GM12878 (cell line): ENCODE measurements around the gene C2orf92. TPM values are rescaled to one million over a fixed set of nuclear protein-coding genes. Genes with fewer than 3 reads are reported as not detected.

Experiments used
- ATAC-seq: fragments of 200-7000 bp; cut with Tn5 transposase; 3 replicates; pipeline ENCODE4 v1.9.1; 2020; ENCODE audit warnings: mild to moderate bottlenecking, moderate library complexity
- BruUV-seq: library from RNA; stranded (reverse); fragments of 400-500 nt; replicated peaks from 2 replicates; lab custom pipeline; 2021; lab: Mats Ljungman, UMichigan
- CTCF ChIA-PET: fragments of 300-600 bp; sonication (Branson Sonifier 250); formaldehyde crosslinking; extraction: SDS; loops from one replicate; lab custom pipeline; 2021; ENCODE audit warnings: inconsistent platforms; lab: Yijun Ruan, JAX
- POLR2A ChIA-PET: fragments of 350-600 bp; formaldehyde crosslinking; extraction: SDS; loops from one replicate; lab custom pipeline; 2021; ENCODE audit warnings: inconsistent platforms; lab: Charles Lee
- RAD21 ChIA-PET: fragments of 300-600 bp; sonication (Branson Sonifier 250); formaldehyde crosslinking; loops from one replicate; lab custom pipeline; 2023; ENCODE audit warnings: antibody characterized with exemption; ENCODE audit not compliant: unreplicated experiment; lab: Charles Lee
- SMC1A ChIA-PET: fragments of 300-600 bp; sonication (Branson Sonifier 250); formaldehyde crosslinking; loops from one replicate; lab custom pipeline; 2023; ENCODE audit not compliant: unreplicated experiment, uncharacterized antibody; lab: Charles Lee
- DNase-seq: peaks from one replicate; pipeline ENCODE4 v3.0.0-alpha.2; 2011; ENCODE audit warnings: low read depth, low spot score
- FAIRE-seq: peaks from 3 replicates; lab custom pipeline; 2011; peaks lifted over from hg19 to GRCh38; lab: Jason Lieb, UNC
- H2AFZ ChIP-seq: 2 replicates; pipeline ENCODE4 v1.6.0; 2011; ENCODE audit warnings: low read depth, low read length, control low read depth; ENCODE audit not compliant: control insufficient read depth
- H3K27ac ChIP-seq: 2 replicates; pipeline ENCODE4 v1.5.1; 2011; ENCODE audit warnings: control low read depth; ENCODE audit not compliant: control insufficient read depth, insufficient read depth
- H3K27me3 ChIP-seq, 2 experiments: replicated peaks in 1 of 2; 2 replicates each; pipeline versions ENCODE4 v1.6.0 to v1.6.1; 2011; ENCODE audit warnings: low read length in 1 of 2; ENCODE audit not compliant: control insufficient read depth in 2 of 2, insufficient read depth in 2 of 2
- H3K36me3 ChIP-seq, 2 experiments: 2 replicates each; pipeline ENCODE4 v1.5.1; 2011; ENCODE audit warnings: low read length in 1 of 2; ENCODE audit not compliant: control insufficient read depth in 2 of 2, insufficient read depth in 2 of 2
- H3K4me1 ChIP-seq: 2 replicates; pipeline ENCODE4 v1.6.1; 2011; ENCODE audit warnings: mild to moderate bottlenecking, low read length, moderate library complexity, mixed read lengths; ENCODE audit not compliant: control insufficient read depth, insufficient read depth
- H3K4me2 ChIP-seq: 2 replicates; pipeline ENCODE4 v1.6.0; 2011; ENCODE audit warnings: control low read depth; ENCODE audit not compliant: control insufficient read depth, insufficient read depth
- H3K4me3 ChIP-seq: fragments of 200-600 bp; sonication (generic); 2 replicates; pipeline ENCODE4 v1.5.1; 2016
- H3K79me2 ChIP-seq: 2 replicates; pipeline ENCODE4 v1.6.0; 2011; ENCODE audit warnings: low read length; ENCODE audit not compliant: control insufficient read depth, insufficient read depth
- H3K9ac ChIP-seq: 2 replicates; pipeline ENCODE4 v1.8.0; 2011; ENCODE audit warnings: low read length, control low read depth, mixed read lengths; ENCODE audit not compliant: control insufficient read depth, insufficient read depth
- H3K9me3 ChIP-seq: replicated peaks from 3 replicates; pipeline ENCODE4 v1.5.1; 2011; ENCODE audit warnings: mild to moderate bottlenecking, low read length; ENCODE audit not compliant: control insufficient read depth, insufficient read depth
- H4K20me1 ChIP-seq: 2 replicates; pipeline ENCODE4 v1.6.0; 2011; ENCODE audit not compliant: control insufficient read depth, insufficient read depth
- CBX3 ChIP-seq: fragments of 200-600 bp; sonication (generic); IDR thresholded peaks from 2 replicates; pipeline ENCODE4 v1.6.1; 2016; ENCODE audit warnings: low read depth, borderline replicate concordance
- MYB ChIP-seq: fragments of 150-350 bp; IDR thresholded peaks from 2 replicates; pipeline ENCODE4 v1.6.1; 2014; ENCODE audit warnings: mild to moderate bottlenecking, low read depth, low read length, borderline replicate concordance
- ZBTB33 ChIP-seq: fragments of 450-650 bp; IDR thresholded peaks from 2 replicates; pipeline ENCODE4 v1.6.1; 2017; ENCODE audit warnings: mild to moderate bottlenecking
- ZBTB4 ChIP-seq: fragments of 450-650 bp; formaldehyde crosslinking; IDR thresholded peaks from 2 replicates; pipeline ENCODE4 v1.4.0; 2022; ENCODE audit warnings: mild to moderate bottlenecking, moderate library complexity
- whole genome bisulfite sequencing: methylation state at CpG from one replicate; pipeline ENCODE4 v1.1.6; 2016; ENCODE audit warnings: low lambda C conversion rate; ENCODE audit not compliant: insufficient replicate concordance, insufficient coverage; ENCODE audit errors: missing lambda C conversion rate; 5-methylcytosine and 5-hydroxymethylcytosine counted together
- in situ Hi-C: fragments of 300-500 bp; cut with MboI; formaldehyde crosslinking; loops from 9 replicates; pipeline ENCODE4 v1.14.3; 2018; ENCODE audit warnings: mixed read lengths
- intact Hi-C: fragments of 100-400 bp; cut with micrococcal nuclease; formaldehyde crosslinking; loops from one replicate; pipeline ENCODE4 v1.14.2; 2022; ENCODE audit not compliant: unreplicated experiment
- polyA plus RNA-seq, 11 experiments: library from polyadenylated mRNA; depleted of rRNA in 4 of 11; unstranded in 6 of 11; stranded (reverse) in 5 of 11; fragments of >200 nt; fragmentation: Nextera tagmentation in 4 of 11; fragmentation: Illumina TruSeq in 1 of 11; extraction: Ambion mirVana in 4 of 11; extraction: Trizol in 1 of 11; gene quantifications; 1 replicate in 1 of 11; 2 replicates in 10 of 11; pipeline versions ENCODE4 v1.2.1 to v1.2.3, GENCODE V29; 2011 to 2016; ENCODE audit warnings: inconsistent platforms in 2 of 11, missing spikeins in 2 of 11, low read depth in 1 of 11
- total RNA-seq, 4 experiments: library from RNA; depleted of rRNA in 3 of 4; stranded (reverse); fragments of >200 nt in 3 of 4; fragmentation: Illumina TruSeq in 1 of 4; extraction: Trizol in 1 of 4; gene quantifications; 2 replicates each; pipeline versions ENCODE4 v1.2.1 to v1.2.3, GENCODE V29; 2013 to 2021

Gene C2orf92
- total and polyA plus RNA-seq, 10 of the 15 experiments (the other 5 are each of a cell fraction or from before 2014, with no cell fraction given): 0.40 to 10.1 (median 3.7) TPM

DNA sequence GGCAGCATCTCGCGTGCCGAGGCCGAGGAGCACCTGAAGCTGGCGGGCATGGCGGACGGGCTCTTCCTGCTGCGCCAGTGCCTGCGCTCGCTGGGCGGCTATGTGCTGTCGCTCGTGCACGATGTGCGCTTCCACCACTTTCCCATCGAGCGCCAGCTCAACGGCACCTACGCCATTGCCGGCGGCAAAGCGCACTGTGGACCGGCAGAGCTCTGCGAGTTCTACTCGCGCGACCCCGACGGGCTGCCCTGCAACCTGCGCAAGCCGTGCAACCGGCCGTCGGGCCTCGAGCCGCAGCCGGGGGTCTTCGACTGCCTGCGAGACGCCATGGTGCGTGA is 54.5 kb downstream of the C2orf92 start:
- FAIRE-seq: no peak
- H3K4me3 ChIP-seq: no peak overlapping the region
- H3K79me2 ChIP-seq: no peaks in the 10 kb centered on the region
- no peaks in the 10 kb centered on the region for H3K36me3 ChIP-seq
- intact Hi-C loops (no loop called here), in situ Hi-C loops (no loop called here)
- SMC1A ChIA-PET: no interaction called here
- H3K4me2 ChIP-seq: no peak overlapping the region
- RAD21 ChIA-PET: no interaction called here
- no peak overlapping the region for H3K9ac ChIP-seq
- H3K27ac ChIP-seq: no peak overlapping the region
- no peaks in the 10 kb centered on the region for H3K9me3 ChIP-seq
- peaks cover 1% of the 10 kb centered on the region; the same call in 1 of the 2 replicates for H3K4me1 ChIP-seq
- TF ChIP-seq ZBTB4: no peak
- TF ChIP-seq MYB: no peak
- no peak for TF ChIP-seq CBX3
- TF ChIP-seq ZBTB33: no peak
- WGBS: 83% methylated on average over 35 of the region's 41 CpGs
- no peak overlapping the region for H2AFZ ChIP-seq
- no peaks in the 10 kb centered on the region for H4K20me1 ChIP-seq
- H3K27me3 ChIP-seq: no peaks in the 10 kb centered on the region
- BruUV-seq: no TSS peak
- no peak for ATAC-seq
- CTCF ChIA-PET: no interaction called here
- POLR2A ChIA-PET: no interaction called here
- DNase-seq: no peak
